Measurements from ENCODE around the gene REELD1.

The REELD1 gene

GRCh38 chr4:146247356-146247755, 33.0 kb downstream of the REELD1 start:
- H3K4me1 Mint-ChIP-seq, result peaks cover 1% of the 10 kb centered on the region
- peaks cover 16% of the 10 kb centered on the region for H3K27me3 Mint-ChIP-seq (ENCODE audit: low read depth, poor library complexity)
- no peaks in the 10 kb centered on the region for H3K36me3 Mint-ChIP-seq (ENCODE audit: low read depth)
- H3K27ac Mint-ChIP-seq, result no peak overlapping the region
- no peak overlapping the region for H3K4me3 Mint-ChIP-seq
- no peaks in the 10 kb centered on the region for H3K9me3 Mint-ChIP-seq
- no peak for DNase-seq
- TF ChIP-seq CTCF (IDR thresholded peaks at IDR 0.05), result no peak

GRCh38 chr4:146252969-146253611, 38.8 kb downstream of the REELD1 start:
- H3K36me3 Mint-ChIP-seq (ENCODE audit: low read depth), result no peaks in the 10 kb centered on the region

GRCh38 chr4:146255463-146255862, 41.1 kb downstream of the REELD1 start:
- no peak for DNase-seq
- no peak overlapping the region for H3K27ac Mint-ChIP-seq

More at GRCh38 chr4:146252969-146253611, 38.8 kb downstream of the REELD1 start:
- H3K4me3 Mint-ChIP-seq, result no peak overlapping the region
- no peaks in the 10 kb centered on the region for H3K9me3 Mint-ChIP-seq
- no peaks in the 10 kb centered on the region for H3K4me1 Mint-ChIP-seq
- H3K27ac Mint-ChIP-seq, result no peak overlapping the region
- no peak for DNase-seq
- no peak for TF ChIP-seq CTCF (IDR thresholded peaks at IDR 0.05)
- H3K27me3 Mint-ChIP-seq (ENCODE audit: low read depth, poor library complexity), result peaks cover 7% of the 10 kb centered on the region

GRCh38 chr4:146255874-146256273, 41.5 kb downstream of the REELD1 start:
- Mint-ChIP-seq H3K36me3 (ENCODE audit: low read depth) (no peaks in the 10 kb centered on the region), H3K27me3 (ENCODE audit: low read depth, poor library complexity) (no peaks in the 10 kb centered on the region), H3K9me3 (no peaks in the 10 kb centered on the region), H3K4me1 (no peaks in the 10 kb centered on the region), H3K27ac (no peak overlapping the region), H3K4me3 (no peak overlapping the region)
- TF ChIP-seq CTCF (IDR thresholded peaks at IDR 0.05), result no peak
- DNase-seq, result no peak

More at GRCh38 chr4:146255463-146255862, 41.1 kb downstream of the REELD1 start:
- peaks cover under 1% of the 10 kb centered on the region for H3K27me3 Mint-ChIP-seq (ENCODE audit: low read depth, poor library complexity)
- H3K4me1 Mint-ChIP-seq, result no peaks in the 10 kb centered on the region
- H3K4me3 Mint-ChIP-seq, result no peak overlapping the region
- TF ChIP-seq CTCF (IDR thresholded peaks at IDR 0.05), result no peak
- H3K9me3 Mint-ChIP-seq, result no peaks in the 10 kb centered on the region
- H3K36me3 Mint-ChIP-seq (ENCODE audit: low read depth), result no peaks in the 10 kb centered on the region

GRCh38 chr4:146256328-146256727, 42.0 kb downstream of the REELD1 start:
- DNase-seq, result no peak
- TF ChIP-seq CTCF (IDR thresholded peaks at IDR 0.05), result no peak
- no peaks in the 10 kb centered on the region for H3K4me1 Mint-ChIP-seq
- H3K4me3 Mint-ChIP-seq, result no peak overlapping the region
- no peaks in the 10 kb centered on the region for H3K9me3 Mint-ChIP-seq
- H3K36me3 Mint-ChIP-seq (ENCODE audit: low read depth), result no peaks in the 10 kb centered on the region
- H3K27me3 Mint-ChIP-seq (ENCODE audit: low read depth, poor library complexity), result no peaks in the 10 kb centered on the region
- no peak overlapping the region for H3K27ac Mint-ChIP-seq

GRCh38 chr4:146257511-146257910, 43.2 kb downstream of the REELD1 start:
- DNase-seq, result no peak
- no peaks in the 10 kb centered on the region for H3K4me1 Mint-ChIP-seq
- TF ChIP-seq CTCF (IDR thresholded peaks at IDR 0.05), result no peak
- H3K27ac Mint-ChIP-seq, result no peak overlapping the region
- H3K27me3 Mint-ChIP-seq (ENCODE audit: low read depth, poor library complexity), result peaks cover 2% of the 10 kb centered on the region
- no peaks in the 10 kb centered on the region for H3K9me3 Mint-ChIP-seq
- H3K36me3 Mint-ChIP-seq (ENCODE audit: low read depth), result no peaks in the 10 kb centered on the region
- H3K4me3 Mint-ChIP-seq, result no peak overlapping the region
